H7 (cell line): ENCODE data around the gene RAET1E. TPM values are rescaled to one million over a fixed set of nuclear protein-coding genes. Genes with fewer than 3 reads are reported as not detected.
"Not testable (repeated sequence)": the region's sequence is repeated elsewhere in the genome, so short reads cannot be mapped to it uniquely, and the experiment has no call there.

Experiments used
- DNase-seq: peaks from one replicate; pipeline ENCODE4 v3.0.0; 2012
- H3K27me3 ChIP-seq: 2 replicates; pipeline ENCODE4 v1.6.0; 2011; ENCODE audit warnings: mild to moderate bottlenecking, low read length; ENCODE audit not compliant: control insufficient read depth, insufficient read depth
- H3K36me3 ChIP-seq: replicated peaks from 2 replicates; pipeline ENCODE4 v1.5.1; 2011; ENCODE audit warnings: low read length; ENCODE audit not compliant: control insufficient read depth, insufficient read depth
- H3K4me3 ChIP-seq: 2 replicates; pipeline ENCODE4 v1.5.1; 2011; ENCODE audit warnings: low read depth, mild to moderate bottlenecking, control low read depth, low read length, moderate library complexity; ENCODE audit not compliant: insufficient read depth
- total RNA-seq: library from RNA; depleted of rRNA; stranded (reverse); fragments of >200 nt; shearing (Covaris generic); gene quantifications from 2 replicates; pipeline ENCODE4 v1.2.3, GENCODE V29; 2014

The RAET1E gene
- total RNA-seq, 1 experiment from 2014 or later = not detected

- no peaks in the 10 kb centered on the region; the same call in 1 of the 2 replicates for H3K27me3 ChIP-seq
- H3K4me3 ChIP-seq = no peak overlapping the region
- DNase-seq = no peak
- H3K36me3 ChIP-seq = no peaks in the 10 kb centered on the region
Measured at GRCh38 chr6:149896491-149896890, 1.4 kb downstream of the RAET1E start.

GRCh38 chr6:149895833-149896271, 2.1 kb downstream of the RAET1E start:
- Histone ChIP-seq H3K27me3 (no peaks in the 10 kb centered on the region; the same call in 1 of the 2 replicates), H3K36me3 (no peaks in the 10 kb centered on the region), H3K4me3 (no peak overlapping the region)
- DNase-seq = peak; percentile 6

GRCh38 chr6:149895048-149895590, 2.8 kb downstream of the RAET1E start:
- peak; percentile 9 for DNase-seq
- no peaks in the 10 kb centered on the region for H3K36me3 ChIP-seq
- no peak overlapping the region for H3K4me3 ChIP-seq
- no peaks in the 10 kb centered on the region; the same call in 1 of the 2 replicates for H3K27me3 ChIP-seq

DNA sequence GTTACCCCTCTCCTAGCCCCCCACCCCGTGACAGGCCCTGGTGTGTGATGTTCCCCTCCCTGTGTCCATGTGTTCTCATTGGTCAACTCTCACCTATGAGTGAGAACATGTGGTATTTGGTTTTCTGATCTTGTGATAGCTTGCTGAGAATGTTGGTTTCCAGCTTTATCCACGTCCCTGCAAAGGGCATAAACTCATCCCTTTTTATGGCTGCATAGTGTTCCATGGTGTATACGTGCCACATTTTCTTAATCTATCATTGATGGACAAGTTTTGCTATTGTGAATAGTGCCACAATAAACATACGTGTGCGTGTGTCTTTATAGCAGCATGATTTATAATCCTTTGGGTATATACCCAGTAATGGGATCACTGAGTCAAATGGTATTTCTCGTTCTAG, 6.0 kb downstream of the RAET1E start:
- H3K4me3 ChIP-seq, H3K27me3 ChIP-seq, H3K36me3 ChIP-seq, DNase-seq: not testable (repeated sequence)

DNA sequence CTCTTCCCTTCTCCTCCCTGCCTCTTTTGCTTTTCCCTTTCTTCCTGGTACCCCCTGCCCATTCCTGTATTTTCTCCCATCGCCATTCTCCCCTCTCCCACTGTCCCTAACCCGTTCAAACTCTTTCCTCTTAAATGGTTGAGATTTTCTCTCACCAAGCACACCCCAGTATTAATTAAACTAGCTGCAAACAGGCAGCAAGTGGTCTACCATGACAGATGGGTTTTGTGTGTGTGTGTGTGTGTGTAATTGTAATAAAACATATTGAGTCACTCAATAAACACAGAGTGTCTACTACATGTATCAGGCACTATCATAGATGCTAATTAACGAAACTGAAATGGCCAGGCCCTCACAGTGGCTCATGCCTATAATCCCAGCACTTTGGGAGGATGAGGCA, 6.7 kb downstream of the RAET1E start:
- no peak for DNase-seq
- no peak overlapping the region for H3K4me3 ChIP-seq

GRCh38 chr6:149890629-149891045, 7.3 kb downstream of the RAET1E start:
- H3K36me3 ChIP-seq = no peaks in the 10 kb centered on the region
- DNase-seq = peak; percentile 3
- no peak overlapping the region for H3K4me3 ChIP-seq
- no peaks in the 10 kb centered on the region; the same call in 1 of the 2 replicates for H3K27me3 ChIP-seq

More for the DNA sequence above, 6.7 kb downstream of the RAET1E start:
- Histone ChIP-seq H3K36me3 (no peaks in the 10 kb centered on the region), H3K27me3 (no peaks in the 10 kb centered on the region; the same call in 1 of the 2 replicates)

DNA sequence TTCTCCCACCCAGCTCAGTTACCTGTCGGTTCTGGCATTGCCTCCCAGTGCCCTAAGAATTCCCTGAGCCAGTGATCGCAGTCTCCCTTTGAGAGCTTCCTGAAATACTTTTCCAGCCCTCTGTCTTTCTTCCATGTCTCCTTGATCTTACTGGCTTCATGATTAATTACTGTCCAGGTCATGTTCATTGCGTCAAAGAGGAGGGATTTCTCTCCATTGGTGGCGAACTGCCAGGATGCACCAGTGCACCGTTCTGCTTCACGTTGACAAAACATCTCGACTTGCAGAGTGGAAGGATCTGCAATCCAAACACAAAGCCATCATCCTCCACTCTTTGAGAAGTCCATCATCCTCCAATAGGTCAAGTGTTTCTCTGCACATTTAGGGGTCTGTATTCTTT, 8.6 kb downstream of the RAET1E start:
- no peak for DNase-seq
- H3K27me3 ChIP-seq = peaks cover 1% of the 10 kb centered on the region; the same call in 1 of the 2 replicates
- H3K4me3 ChIP-seq = no peak overlapping the region
- H3K36me3 ChIP-seq = no peaks in the 10 kb centered on the region

DNA sequence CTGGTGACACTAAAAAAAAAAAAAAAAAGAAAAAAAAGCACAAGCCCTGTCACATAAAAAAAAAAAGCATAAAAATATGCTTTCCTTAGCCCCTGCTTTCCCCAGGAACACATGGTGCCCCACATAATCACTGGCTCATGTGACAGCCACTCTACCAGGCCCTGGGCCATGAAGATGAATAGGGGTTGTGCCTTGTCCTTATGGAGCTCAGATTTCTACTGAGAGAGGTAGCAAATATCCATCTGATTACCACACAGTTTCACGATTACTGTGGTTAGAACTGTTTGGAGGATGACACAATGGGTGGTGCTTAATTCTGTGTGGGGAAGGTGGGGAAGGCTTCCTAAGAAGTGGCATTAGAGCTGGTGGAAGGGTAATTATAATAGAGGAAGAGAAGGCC, 9.3 kb downstream of the RAET1E start:
- peaks cover 4% of the 10 kb centered on the region; the same call in 1 of the 2 replicates for H3K27me3 ChIP-seq
- no peak for DNase-seq
- no peak overlapping the region for H3K4me3 ChIP-seq
- no peaks in the 10 kb centered on the region for H3K36me3 ChIP-seq

- DNase-seq = no peak
- Histone ChIP-seq H3K4me3 (no peak overlapping the region), H3K27me3 (peaks cover 4% of the 10 kb centered on the region; the same call in 1 of the 2 replicates), H3K36me3 (no peaks in the 10 kb centered on the region)
Measured at GRCh38 chr6:149888093-149888492, 9.8 kb downstream of the RAET1E start.

- DNase-seq = no peak
- no peak overlapping the region for H3K4me3 ChIP-seq
- H3K36me3 ChIP-seq = no peaks in the 10 kb centered on the region
- peaks cover 4% of the 10 kb centered on the region; the same call in 1 of the 2 replicates for H3K27me3 ChIP-seq
Measured at GRCh38 chr6:149887343-149887742, 10.6 kb downstream of the RAET1E start.

DNA sequence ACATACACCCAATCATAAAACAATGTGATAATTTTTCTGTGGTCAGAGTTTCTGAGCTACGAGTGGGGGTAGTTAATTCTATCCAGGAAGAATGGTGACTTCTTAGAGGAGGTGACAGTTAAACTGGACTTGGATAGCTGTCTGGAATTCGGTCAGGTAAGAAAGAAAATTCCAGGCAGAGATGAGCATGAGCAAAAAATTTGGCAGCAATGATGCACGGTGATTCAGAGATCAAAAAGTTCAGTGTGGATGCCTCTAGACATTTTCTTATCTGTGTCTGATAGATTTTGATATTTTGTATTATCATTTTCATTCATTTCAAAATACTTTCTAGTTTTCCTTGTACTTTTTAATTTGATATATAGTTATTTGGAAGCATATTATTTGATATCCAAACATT, 12.0 kb downstream of the RAET1E start:
- no peak for DNase-seq
- H3K36me3 ChIP-seq = no peaks in the 10 kb centered on the region
- no peak overlapping the region for H3K4me3 ChIP-seq
- H3K27me3 ChIP-seq = peaks cover 4% of the 10 kb centered on the region; the same call in 1 of the 2 replicates

DNA sequence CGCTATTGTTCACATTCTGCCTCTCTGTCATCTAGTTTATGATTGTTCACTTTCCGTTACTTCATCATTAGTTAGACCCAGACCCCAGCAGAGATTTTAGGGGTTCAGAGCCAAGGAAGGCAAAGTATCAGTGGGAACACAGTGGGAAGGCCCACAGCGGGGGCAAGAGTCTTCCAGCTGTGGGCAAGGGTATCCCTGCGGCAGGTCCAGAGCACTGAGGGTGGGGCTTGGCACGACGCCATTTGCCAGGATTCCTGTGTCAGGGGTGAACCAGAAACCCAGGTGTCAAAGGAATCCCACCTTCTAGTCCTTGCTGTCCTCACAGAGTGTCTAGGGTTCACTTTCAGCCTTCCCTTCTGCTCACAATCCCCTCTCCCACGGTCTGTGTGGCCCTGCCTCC, 13.3 kb downstream of the RAET1E start:
- peaks cover 5% of the 10 kb centered on the region; the same call in 1 of the 2 replicates for H3K27me3 ChIP-seq
- DNase-seq = no peak
- H3K36me3 ChIP-seq = no peaks in the 10 kb centered on the region
- H3K4me3 ChIP-seq = no peak overlapping the region

GRCh38 chr6:149884215-149884614, 13.7 kb downstream of the RAET1E start:
- H3K4me3 ChIP-seq = no peak overlapping the region
- peaks cover 5% of the 10 kb centered on the region; the same call in 1 of the 2 replicates for H3K27me3 ChIP-seq
- DNase-seq = peak; percentile 68
- H3K36me3 ChIP-seq = no peaks in the 10 kb centered on the region

- DNase-seq = no peak
- Histone ChIP-seq H3K4me3 (no peak overlapping the region), H3K27me3 (peaks cover 5% of the 10 kb centered on the region; the same call in 1 of the 2 replicates), H3K36me3 (no peaks in the 10 kb centered on the region)
Measured at GRCh38 chr6:149881860-149882259, 16.1 kb downstream of the RAET1E start.

DNA sequence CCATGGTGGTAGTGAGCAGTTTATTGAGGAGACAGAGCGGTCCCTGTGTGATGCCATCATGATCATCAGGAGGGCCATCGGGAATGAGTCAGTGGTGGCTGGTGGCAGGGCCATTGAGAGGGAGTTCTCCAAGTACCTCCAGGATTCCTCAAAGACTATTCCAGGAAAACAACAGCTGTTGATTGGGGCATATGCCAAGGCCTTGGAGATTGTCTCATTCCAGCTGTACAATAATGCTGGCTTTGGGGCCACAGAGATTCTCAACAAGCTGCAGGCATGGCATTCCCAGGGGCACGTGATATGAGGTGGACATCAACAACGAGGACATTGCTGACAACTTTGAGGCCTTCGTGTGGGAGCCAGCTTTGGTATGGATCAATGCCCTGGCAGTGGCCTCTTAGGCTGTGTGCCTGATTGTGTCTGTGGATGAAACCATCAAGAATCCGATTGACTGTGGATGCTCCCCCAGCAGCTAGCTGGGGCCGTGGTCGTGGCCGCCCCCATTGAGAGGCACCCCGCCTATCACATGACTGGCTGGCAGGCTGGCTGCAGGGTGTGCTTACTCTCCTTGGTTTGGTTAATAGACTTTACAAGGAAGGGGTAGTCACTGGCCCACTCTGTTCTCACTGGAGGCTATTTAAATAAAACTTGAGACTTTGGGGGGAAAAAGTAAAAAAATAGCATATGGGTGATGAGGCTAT, 16.7 kb downstream of the RAET1E start:
- Histone ChIP-seq H3K4me3 (no peak overlapping the region), H3K36me3 (no peaks in the 10 kb centered on the region), H3K27me3 (peaks cover 5% of the 10 kb centered on the region; the same call in 1 of the 2 replicates)
- DNase-seq = no peak
